Activated CD4-positive, alpha-beta T cell treated with anti-CD3 and anti-CD28 coated beads, Interleukin-2, Interleukin-6, amounts not matched to agents 100 ng/mL and 50 ng/mL, durations not matched to agents 16 hours and 8 hours (primary cell): ENCODE results near the gene RPL3.

ENCODE experiments used
- DNase-seq: peaks from one replicate; pipeline ENCODE4 v3.0.0-alpha.2; 2020

Gene RPL3

DNA sequence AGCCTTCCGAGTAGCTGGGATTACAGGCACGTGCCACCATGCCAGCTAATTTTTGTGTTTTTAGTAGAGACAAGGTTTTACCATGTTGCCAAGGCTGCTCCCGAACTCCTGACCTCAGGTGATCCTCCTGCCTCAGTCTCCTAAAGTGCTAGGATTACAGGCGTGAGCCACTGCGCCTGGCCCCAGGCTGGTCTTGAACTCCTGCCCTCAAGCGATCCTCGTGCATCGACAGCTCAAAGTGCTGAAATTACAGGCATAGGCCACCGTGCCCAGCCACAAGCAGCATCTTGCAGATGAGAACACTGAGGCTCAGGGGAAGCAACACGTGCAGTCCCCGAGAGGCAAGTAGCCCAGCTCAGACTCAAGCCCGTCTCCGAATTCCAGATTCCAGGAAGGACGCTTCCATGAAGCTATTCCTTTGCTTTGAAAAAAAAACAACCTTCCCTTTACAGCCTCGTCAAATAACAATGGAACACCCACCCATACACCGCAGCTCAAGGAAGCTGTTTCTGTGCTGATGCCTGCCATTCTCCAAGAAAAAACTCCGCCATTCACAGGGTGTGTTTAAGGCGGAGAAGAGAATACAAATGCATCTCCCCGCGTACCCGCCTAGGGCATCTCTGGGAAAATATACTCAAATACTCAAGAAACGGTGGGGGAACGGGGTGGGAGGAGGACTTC is 40.1 kb downstream of the RPL3 start:
- no peak for DNase-seq

DNA sequence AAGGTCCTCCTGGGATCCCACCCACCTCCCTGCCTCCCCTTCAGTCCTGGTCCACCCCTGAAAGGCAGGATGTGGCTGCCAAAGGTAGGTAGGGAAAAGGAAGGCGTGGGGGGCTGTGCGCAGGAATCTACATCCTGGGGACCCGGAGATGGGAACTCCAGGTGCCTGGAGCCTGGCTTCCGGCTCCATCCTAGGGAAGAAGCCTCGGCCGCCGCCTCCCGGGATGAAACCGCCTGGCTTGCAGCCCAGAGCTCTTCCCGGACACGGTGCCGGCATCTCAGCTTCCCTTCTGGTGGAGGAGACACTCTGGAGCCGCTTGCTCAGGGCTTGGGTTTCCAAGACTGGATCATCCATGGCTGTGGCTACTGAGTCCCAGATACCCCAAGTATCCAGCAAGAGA is 41.4 kb downstream of the RPL3 start:
- no peak for DNase-seq

DNA sequence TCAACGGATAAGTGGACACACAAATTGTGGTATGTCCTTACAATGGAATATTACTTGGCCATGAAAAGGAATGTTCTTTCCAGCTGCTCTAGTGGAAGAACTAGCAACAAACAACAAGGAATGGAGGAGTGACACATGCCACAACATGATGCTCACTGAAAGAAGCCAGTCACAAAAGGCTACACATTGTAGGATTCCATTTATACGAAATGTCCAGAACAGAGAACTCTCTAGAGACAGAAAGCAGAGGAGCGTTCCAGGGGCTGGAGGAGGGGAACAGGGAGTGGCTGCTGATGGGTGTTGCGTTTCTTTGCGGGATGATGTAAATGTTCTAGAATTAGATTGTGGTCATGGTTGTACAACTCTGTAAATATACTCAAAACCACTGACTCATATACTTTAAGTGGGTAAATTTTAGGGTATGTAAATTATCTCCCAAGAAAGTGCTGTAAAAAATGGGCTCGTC is 42.2 kb downstream of the RPL3 start:
- no peak for DNase-seq

DNA sequence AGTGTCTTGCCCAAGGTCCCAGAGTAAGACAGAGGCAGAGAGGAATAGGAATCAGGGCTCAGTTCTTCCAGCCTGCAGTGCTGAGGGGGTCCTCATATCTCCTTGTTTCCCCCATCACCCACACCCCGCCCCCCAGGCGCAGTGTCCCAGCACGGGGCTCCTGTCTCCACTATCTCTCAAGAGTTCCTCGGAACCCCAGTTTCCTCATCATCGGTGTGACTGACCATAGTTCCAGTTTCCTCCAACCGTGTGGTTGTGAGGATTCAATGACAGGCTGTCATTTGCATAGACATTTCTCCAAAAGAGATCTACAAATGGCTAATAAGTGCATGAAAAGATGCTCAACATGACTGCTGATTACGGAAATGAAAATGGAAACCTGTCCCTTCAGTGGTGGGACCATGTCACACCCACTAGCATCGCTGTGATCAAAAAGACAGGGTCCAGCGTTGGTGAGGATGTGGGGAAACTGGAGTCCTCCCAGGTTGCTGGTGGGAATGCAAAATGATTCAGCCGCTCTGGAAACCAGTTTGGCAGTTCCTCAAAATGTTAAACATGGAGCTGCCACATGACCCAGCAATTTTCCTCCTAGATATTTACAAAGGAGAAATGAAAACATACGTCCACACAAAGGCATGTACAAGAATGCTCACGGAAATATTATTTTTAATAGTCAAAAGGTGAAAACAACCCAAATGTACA is 42.8 kb downstream of the RPL3 start:
- DNase-seq, result no peak

DNA sequence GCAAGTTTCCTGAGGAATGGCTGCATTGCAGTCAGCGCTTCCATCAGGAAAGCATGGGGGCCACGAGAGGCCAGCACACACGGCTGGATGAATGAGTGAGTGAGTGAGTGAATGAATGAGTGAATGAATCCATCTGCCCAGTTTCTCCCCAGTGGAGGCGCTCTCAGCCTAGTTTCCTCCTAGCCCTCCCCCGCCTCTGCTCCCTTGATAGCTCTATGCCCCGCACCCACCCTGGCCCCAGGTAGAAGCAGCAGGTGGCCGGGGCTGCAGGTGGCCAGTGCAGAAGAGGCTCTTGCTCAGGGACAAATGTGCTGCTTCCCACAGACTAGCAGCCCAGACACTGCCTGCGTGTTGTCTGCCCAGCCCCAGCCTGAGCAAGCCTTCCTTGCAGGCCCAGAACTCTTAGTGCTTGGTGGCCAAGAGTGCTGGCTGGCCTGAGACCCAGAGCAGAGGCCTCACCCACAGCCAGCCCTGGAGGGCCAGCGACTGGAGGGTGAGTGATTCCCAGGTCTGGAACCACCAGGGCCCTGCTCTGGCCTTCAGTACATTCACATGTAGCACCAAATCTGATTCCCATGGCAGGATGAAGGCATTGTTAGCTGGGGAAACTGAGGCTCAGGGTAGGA is 43.5 kb downstream of the RPL3 start:
- DNase-seq, result no peak

DNA sequence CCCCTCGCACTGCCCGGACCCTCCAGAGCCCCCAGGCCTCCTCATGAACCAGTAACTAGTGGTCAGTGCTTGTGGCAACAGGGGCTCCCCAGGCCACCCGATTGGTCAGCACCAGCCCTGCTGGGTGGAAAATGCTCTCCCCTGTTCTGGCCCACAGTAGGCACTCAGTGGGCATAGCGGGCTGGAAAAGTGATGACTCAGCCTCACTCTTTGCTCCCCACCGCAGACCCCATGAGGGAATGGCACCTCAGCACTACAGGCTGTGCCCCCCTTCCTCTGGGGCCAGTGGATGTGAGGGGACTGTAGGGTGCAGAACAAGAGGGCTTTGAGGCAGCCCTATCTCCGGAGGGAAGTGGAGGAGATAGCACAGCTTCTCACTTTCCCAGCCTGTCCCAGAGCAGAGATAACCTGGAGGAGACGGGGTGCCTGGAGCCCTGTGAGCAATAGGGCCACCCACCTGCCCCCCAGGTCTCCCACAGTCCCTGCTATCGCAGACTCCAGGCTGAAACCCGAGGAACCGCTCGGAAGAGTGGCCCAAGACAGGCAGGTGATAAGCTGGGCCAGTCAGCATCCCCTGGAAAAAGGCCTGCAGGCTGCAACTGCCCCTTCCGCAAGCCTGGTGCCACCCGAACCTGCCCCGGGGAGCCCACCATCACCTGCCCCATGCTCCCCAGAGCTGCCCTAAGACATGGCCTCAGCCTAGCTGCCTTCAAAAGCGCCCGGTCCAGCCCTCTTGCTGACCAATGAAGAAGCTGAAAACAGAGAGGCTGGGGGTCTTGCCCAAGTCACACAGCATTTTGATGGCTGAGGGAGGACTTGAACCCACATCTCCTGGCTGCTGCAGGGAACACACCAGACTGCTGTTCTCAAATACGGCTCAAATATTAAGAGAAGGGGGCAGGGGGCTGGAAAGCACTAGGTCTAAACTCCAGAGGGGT is 45.2 kb downstream of the RPL3 start:
- DNase-seq, result no peak

DNA sequence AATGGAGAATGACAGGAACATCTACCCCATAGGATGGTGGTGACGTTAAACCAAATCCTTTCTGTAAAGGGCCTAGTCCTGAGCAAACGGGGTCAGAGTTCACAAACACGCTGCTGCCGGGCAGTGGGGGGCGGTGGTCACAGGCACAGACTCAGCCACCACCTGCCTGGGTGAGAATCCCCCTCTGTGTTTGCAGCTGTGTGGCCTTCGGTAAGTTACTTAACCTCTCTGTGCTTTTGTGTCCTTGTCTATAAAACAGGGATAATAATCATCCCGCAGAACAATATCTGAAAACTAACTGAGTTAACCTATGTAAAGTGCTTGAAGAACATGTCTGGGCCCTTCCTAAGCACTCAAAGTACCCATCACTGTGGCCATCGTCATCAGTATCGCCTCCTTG is 48.6 kb downstream of the RPL3 start:
- DNase-seq, result no peak

DNA sequence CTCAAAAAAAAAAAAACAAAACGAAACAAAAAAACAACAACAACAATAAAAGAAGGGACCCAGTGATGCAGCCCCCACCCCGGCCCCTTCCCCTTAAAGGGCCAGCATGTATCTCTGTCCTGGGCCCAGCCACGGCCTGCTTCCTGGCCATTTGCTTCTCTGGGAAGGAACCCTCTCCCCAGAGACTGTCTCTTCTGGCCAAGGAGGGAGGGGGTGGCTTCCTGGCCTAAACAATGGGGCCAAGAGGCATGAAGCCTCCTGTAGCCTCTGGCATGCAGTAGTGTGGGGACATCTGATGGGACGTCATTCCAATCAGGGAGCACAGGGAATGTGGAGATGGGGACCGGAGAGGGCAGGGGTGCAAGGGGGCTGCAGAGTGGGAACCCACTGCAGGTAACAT is 49.1 kb downstream of the RPL3 start:
- no peak for DNase-seq

DNA sequence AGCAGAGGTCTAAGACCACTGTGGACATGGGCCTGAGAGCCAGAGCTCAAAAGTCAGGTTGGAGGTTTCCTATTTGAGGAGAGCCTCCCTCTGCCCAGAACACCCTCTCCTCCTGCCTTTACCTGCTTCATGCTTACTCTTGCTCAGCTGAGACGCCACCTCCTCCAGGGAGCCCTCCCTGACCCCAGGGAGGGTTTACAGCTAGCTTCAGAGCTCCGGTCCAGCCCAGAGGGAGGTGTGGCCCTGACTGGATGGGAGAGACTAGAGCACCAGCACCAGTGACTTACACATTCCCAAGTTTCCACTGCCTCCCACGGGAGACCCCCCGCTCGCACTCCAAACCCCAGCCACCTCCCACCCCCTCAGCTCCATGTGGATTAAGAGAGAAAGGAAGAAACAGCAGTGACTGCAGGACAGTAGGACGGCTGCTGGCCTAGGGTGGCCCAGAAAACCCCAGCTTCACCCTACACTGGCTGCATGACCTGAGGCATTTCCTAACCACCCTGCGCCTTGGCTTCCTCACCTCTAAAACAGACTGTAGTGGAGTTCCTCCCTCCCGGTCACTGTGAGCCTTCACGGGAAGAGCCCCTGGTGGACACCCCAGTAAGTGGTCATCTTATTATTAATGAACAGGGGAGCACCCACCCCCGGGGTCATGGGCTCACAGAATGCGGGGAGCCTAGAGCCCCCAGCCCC is 50.2 kb downstream of the RPL3 start:
- no peak for DNase-seq

DNA sequence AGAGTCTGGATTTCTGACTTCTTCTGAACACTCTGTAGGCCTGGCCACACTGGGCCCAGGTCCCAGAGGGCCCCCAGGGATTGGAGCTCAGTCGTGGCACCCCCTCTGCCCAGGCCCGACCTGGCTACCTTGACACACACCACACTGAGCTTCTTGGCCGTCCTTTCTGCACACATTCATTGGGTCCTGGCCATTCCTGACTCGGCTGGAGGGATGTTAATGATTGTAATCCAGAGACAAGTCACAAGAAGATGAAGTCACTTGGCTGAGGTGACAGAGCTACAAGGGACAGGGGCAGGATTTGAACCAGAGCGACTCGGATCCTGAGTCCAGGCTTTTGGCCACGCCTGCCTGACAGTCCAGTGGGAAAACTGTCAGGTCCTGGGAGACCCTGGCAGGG is 50.8 kb downstream of the RPL3 start:
- DNase-seq, result no peak

DNA sequence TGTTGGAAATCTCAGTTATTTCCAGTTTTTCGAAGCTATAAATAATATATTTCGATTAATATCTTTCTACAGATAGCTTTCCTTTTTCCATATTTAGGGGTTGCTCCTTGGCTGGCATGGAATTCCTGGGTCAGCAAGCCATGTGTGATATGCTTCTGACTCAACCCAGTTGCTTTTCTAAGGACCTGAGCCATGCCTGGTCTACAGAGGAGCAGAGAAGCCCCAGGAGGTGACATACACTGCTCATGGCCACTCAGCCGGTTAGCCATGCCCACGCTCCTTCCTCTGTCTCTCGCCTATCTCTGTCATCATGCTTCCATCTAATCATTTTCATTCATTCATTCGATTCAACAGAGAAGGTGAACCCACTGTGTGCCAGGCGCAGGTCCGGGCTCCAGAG is 51.4 kb downstream of the RPL3 start:
- no peak for DNase-seq

DNA sequence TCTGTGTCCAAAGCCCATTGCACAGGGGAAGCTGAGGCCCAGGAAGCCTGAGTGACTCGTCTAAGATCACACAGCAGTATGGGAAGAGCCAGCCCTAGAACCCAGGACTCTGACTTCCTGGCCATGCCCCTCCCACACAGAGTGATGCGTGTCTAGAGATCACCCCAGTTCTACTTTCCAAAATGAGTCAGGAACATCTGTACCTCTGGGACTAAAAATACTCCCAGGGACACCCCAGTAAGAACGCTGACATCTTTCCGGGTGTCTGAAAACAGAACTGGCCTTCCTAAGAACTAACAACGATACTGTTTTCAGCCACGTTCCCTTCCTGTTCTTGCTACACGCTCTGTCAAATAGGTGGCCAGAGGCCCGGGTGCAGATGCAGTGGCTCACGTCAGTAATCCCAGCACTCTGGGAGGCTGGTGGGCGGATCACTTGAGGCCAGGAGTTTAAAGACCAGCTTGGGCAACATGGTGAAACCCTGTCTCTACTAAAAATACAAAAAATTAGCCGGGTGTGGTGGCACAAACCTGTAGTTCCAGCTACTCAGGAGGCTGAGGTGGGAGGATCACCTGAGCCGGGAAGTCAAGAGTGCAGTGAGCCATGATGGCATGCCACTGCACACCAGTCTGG is 52.9 kb downstream of the RPL3 start:
- peak; percentile 81 for DNase-seq

DNA sequence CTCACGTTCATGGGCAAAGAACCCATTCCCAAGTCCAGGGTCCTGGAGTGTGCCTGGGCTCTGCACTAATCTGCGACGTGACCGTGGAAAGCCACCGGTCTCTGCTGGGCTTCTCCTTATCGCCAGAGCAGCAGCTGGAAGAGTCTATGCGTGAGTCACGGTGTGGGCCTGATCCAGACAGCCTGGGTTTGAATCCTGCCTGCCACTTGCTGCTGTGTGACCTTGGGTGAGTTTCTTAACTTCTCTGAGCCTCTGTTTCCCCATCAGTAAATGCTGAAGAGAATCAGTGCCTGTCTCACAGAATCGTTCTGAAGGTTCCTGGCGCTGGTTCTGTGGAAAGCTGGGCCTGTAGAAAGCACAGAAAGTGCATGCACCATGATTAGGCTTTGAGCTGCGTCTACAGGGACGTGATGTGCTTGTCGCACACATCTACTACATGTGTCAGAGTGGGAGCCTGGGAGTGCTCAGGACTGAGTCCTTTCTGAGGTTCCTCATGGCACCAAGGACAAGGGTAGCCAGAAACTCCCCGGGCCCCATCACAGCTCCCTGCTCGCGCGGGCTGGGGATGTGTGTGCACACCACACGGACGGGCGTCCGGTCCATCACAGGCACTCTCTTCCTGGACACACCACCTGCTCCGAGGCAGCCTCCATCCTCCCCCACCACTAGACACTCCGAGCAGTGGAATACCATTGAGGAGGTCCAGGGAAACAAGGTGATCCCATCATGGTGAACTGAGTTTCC is 54.1 kb downstream of the RPL3 start:
- DNase-seq, result no peak

DNA sequence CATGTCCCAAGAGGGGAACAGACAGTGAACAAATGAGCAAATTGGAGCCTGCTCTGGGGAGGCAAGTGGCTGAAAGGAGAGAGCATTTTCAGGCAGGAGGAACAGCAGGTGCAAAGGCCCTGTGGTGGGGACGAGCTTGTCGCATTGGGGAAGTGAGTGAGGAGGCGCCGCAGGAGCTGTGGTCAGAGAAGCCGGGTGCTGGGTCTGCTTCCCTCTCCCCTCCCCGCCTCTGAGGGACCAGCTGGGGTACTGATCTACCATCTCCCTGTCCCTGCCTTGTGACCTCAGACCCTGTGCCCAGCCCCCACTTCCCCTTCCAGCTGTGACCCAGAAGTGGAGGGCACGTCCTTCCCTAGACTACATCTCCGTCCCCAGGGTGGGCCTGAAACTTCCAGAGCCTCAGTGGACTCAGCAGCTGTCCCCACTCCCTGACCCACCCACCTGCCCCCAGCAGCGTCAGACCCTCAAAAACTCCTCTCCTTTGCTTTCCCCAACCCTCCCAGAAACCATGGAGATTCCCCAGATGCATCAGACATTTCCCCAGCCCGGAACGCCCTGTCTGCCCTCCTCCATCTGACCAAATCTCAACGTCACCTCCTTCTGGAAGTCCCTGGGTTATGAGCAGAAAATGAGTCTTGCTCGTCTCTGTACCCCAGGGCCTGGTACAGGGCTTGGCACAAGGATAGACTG is 54.9 kb downstream of the RPL3 start:
- DNase-seq, result no peak

DNA sequence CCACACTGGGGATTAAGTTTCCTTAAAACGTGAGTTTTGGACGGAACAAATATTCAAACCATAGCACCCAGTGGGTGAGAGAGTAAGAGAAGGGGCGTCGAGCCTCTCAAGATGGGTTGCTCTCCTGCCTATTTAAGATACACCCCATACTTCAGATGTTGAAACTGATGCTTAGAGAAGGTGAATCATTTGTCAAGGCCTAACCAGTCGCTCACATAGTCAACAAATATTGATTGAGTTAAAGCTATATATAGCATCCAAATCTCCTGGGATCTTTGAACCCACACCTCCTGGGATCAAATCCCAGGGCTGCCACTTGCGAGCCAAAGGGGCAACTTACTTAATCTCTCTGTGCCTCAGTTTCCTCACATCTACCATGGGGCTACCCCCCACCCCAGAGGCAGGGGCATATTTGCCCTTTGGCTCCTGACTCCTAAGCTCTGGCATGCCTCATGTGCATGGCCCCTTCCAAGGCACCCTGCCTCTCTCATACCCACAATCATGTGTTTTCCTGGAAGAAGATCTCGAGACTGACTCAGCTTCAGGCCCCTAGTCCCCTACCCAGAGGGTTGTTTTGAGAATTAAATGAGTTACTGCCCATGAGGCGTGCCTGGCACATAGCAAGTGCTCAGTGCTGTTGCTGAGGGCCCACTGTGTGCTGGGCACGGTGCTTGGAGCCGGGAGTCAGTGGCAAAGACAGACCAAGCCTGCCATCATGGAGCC is 55.6 kb downstream of the RPL3 start:
- DNase-seq, result no peak
